Ishikawa (cell line): Measurements from ENCODE around the gene CUL3.

Experiments
- CEBPB ChIP-seq: IDR thresholded peaks from 2 replicates; pipeline ENCODE4 v1.6.1; 2012
- CREB1 ChIP-seq: IDR thresholded peaks from 2 replicates; pipeline ENCODE4 v1.6.1; 2012; ENCODE audit warnings: low read depth
- EGR1 ChIP-seq: IDR thresholded peaks from 2 replicates; pipeline ENCODE4 v1.6.1; 2012
- EP300 ChIP-seq: IDR thresholded peaks from 2 replicates; pipeline ENCODE4 v1.6.1; 2012; ENCODE audit warnings: borderline replicate concordance
- FOXM1 ChIP-seq: IDR thresholded peaks from 2 replicates; pipeline ENCODE4 v1.6.1; 2012; ENCODE audit warnings: low read depth, borderline replicate concordance
- MAX ChIP-seq: IDR thresholded peaks from 2 replicates; pipeline ENCODE4 v1.6.1; 2012
- NFIC ChIP-seq: IDR thresholded peaks from 2 replicates; pipeline ENCODE4 v1.6.1; 2012
- RAD21 ChIP-seq: IDR thresholded peaks from 2 replicates; pipeline ENCODE4 v1.6.1; 2012; ENCODE audit warnings: low read depth
- REST ChIP-seq: IDR thresholded peaks from 2 replicates; pipeline ENCODE4 v1.6.1; 2012; ENCODE audit warnings: low read depth, mild to moderate bottlenecking
- TAF1 ChIP-seq: IDR thresholded peaks from 2 replicates; pipeline ENCODE4 v1.6.1; 2012; ENCODE audit warnings: low read depth, mild to moderate bottlenecking
- TCF12 ChIP-seq: IDR thresholded peaks from 2 replicates; pipeline ENCODE4 v1.6.1; 2012; ENCODE audit warnings: low read depth
- TEAD4 ChIP-seq: IDR thresholded peaks from 2 replicates; pipeline ENCODE4 v1.6.1; 2012
- USF1 ChIP-seq: IDR thresholded peaks from 2 replicates; pipeline ENCODE4 v1.6.1; 2012
- YY1 ChIP-seq: IDR thresholded peaks from 2 replicates; pipeline ENCODE4 v1.6.1; 2012; ENCODE audit warnings: low read depth
- ZBTB7A ChIP-seq: IDR thresholded peaks from 2 replicates; pipeline ENCODE4 v1.6.1; 2012; ENCODE audit warnings: low read depth

CUL3 gene

GRCh38 chr2:224461391-224461790, 123.8 kb downstream of the CUL3 start:
- no peak for TF ChIP-seq REST

GRCh38 chr2:224457408-224458096, 127.6 kb downstream of the CUL3 start:
- TF ChIP-seq FOXM1 (no peak), CEBPB (no peak), EGR1 (no peak), YY1 (no peak), CREB1 (no peak), USF1 (no peak), EP300 (no peak), RAD21 (no peak), MAX (no peak), TEAD4 (no peak), TCF12 (no peak), ZBTB7A (no peak), TAF1 (no peak), REST (no peak), NFIC (no peak)

GRCh38 chr2:224453892-224454291, 131.3 kb downstream of the CUL3 start:
- TF ChIP-seq YY1 (no peak), REST (no peak), EP300 (no peak), CREB1 (no peak), USF1 (no peak), NFIC (no peak), FOXM1 (no peak), RAD21 (no peak), EGR1 (no peak)

GRCh38 chr2:224449212-224450147, 135.7 kb downstream of the CUL3 start:
- TF ChIP-seq USF1 (0 out of 2 replicates have a peak, but pooled peaks have one; percentile 8), NFIC (no peak), TCF12 (no peak), MAX (no peak), RAD21 (peak; percentile 43), ZBTB7A (no peak), YY1 (no peak)
